Measurements from ENCODE around the gene INPP4A. TPM values are rescaled to one million over a fixed set of nuclear protein-coding genes. Genes with fewer than 3 reads are reported as not detected.

Gene INPP4A
- total and polyA plus RNA-seq, 2 experiments from 2014 or later: 7.9 to 13.1 TPM

- 74% methylated on average over 4 of the region's 4 CpGs for WGBS (ENCODE audit: low lambda C conversion rate, missing lambda C conversion rate)
Observed at GRCh38 chr2:98458207-98458606, 13.5 kb downstream of the INPP4A start.

GRCh38 chr2:98458667-98459380 is 14.2 kb downstream of the INPP4A start:
- 95% methylated on average over 14 of the region's 14 CpGs for WGBS (ENCODE audit: low lambda C conversion rate, missing lambda C conversion rate)

More at GRCh38 chr2:98458207-98458606, 13.5 kb downstream of the INPP4A start:
- Histone ChIP-seq H3K9me2 (replicated peaks; ENCODE audit: insufficient read depth) (no peaks in the 10 kb centered on the region), H3K79me2 (peaks cover 79% of the 10 kb centered on the region), H3K27ac (no peak overlapping the region), H3K4me1 (ENCODE audit: insufficient read depth) (peaks cover 9% of the 10 kb centered on the region), H3K9me3 (ENCODE audit: low read depth) (no peaks in the 10 kb centered on the region), H3K4me2 (no peak overlapping the region), H3K36me3 (replicated peaks; ENCODE audit: insufficient read depth, low read depth) (no peaks in the 10 kb centered on the region), H2AFZ (no peak overlapping the region), H3K27me3 (no peaks in the 10 kb centered on the region), H4K20me1 (ENCODE audit: insufficient read depth, poor library complexity, severe bottlenecking) (peaks cover 6% of the 10 kb centered on the region), H3K4me3 (no peak overlapping the region)
- TF ChIP-seq EZH2 (IDR thresholded peaks at IDR 0.05; ENCODE audit: borderline replicate concordance): no peak
- TF ChIP-seq CTCF (IDR thresholded peaks at IDR 0.05; ENCODE audit: poor library complexity): no peak
- TF ChIP-seq EZH2phosphoT487 (IDR thresholded peaks at IDR 0.05; ENCODE audit: low read depth, severe bottlenecking, unreplicated experiment): no peak
- no peak for DNase-seq (ENCODE audit: low spot score)

GRCh38 chr2:98459496-98460175 is 15.0 kb downstream of the INPP4A start:
- Histone ChIP-seq H3K9me2 (replicated peaks; ENCODE audit: insufficient read depth) (no peaks in the 10 kb centered on the region), H3K4me1 (ENCODE audit: insufficient read depth) (peaks cover 3% of the 10 kb centered on the region), H3K79me2 (peaks cover 69% of the 10 kb centered on the region), H3K9me3 (ENCODE audit: low read depth) (no peaks in the 10 kb centered on the region), H4K20me1 (ENCODE audit: insufficient read depth, poor library complexity, severe bottlenecking) (peaks cover 6% of the 10 kb centered on the region), H3K27me3 (no peaks in the 10 kb centered on the region), H3K36me3 (replicated peaks; ENCODE audit: insufficient read depth, low read depth) (no peaks in the 10 kb centered on the region), H3K4me2 (no peak overlapping the region), H3K27ac (no peak overlapping the region), H3K4me3 (no peak overlapping the region), H2AFZ (no peak overlapping the region)
- no peak for DNase-seq (ENCODE audit: low spot score)
- TF ChIP-seq CTCF (IDR thresholded peaks at IDR 0.05; ENCODE audit: poor library complexity) (no peak), EZH2phosphoT487 (IDR thresholded peaks at IDR 0.05; ENCODE audit: low read depth, severe bottlenecking, unreplicated experiment) (no peak), EZH2 (IDR thresholded peaks at IDR 0.05; ENCODE audit: borderline replicate concordance) (no peak)
- 95% methylated on average over 3 of the region's 3 CpGs for WGBS (ENCODE audit: low lambda C conversion rate, missing lambda C conversion rate)

More at GRCh38 chr2:98458667-98459380, 14.2 kb downstream of the INPP4A start:
- DNase-seq (ENCODE audit: low spot score): no peak
- Histone ChIP-seq H3K79me2 (peaks cover 74% of the 10 kb centered on the region), H3K27me3 (no peaks in the 10 kb centered on the region), H2AFZ (no peak overlapping the region), H4K20me1 (ENCODE audit: insufficient read depth, poor library complexity, severe bottlenecking) (peaks cover 6% of the 10 kb centered on the region), H3K9me2 (replicated peaks; ENCODE audit: insufficient read depth) (no peaks in the 10 kb centered on the region), H3K4me3 (no peak overlapping the region), H3K36me3 (replicated peaks; ENCODE audit: insufficient read depth, low read depth) (no peaks in the 10 kb centered on the region), H3K4me1 (ENCODE audit: insufficient read depth) (peaks cover 9% of the 10 kb centered on the region), H3K4me2 (no peak overlapping the region), H3K9me3 (ENCODE audit: low read depth) (no peaks in the 10 kb centered on the region), H3K27ac (no peak overlapping the region)
- TF ChIP-seq EZH2 (IDR thresholded peaks at IDR 0.05; ENCODE audit: borderline replicate concordance): no peak
- TF ChIP-seq CTCF (IDR thresholded peaks at IDR 0.05; ENCODE audit: poor library complexity): no peak
- TF ChIP-seq EZH2phosphoT487 (IDR thresholded peaks at IDR 0.05; ENCODE audit: low read depth, severe bottlenecking, unreplicated experiment): no peak

All from hepatocyte (in vitro differentiated cells).